Stomach smooth muscle (tissue), 2 donors: ENCODE data around the gene MACC1.

Experiments used
- H3K27ac ChIP-seq: one replicate; pipeline ENCODE4 v1.7.0; 2013; ENCODE audit warnings: mild to moderate bottlenecking, low read length, inconsistent platforms
- H3K27me3 ChIP-seq, 2 donors: one replicate each; pipeline ENCODE4 v1.7.0; 2013; ENCODE audit warnings: low read length in 2 of 2; ENCODE audit not compliant: insufficient read depth in 2 of 2, control insufficient read depth in 1 of 2
- H3K36me3 ChIP-seq, 2 donors: one replicate each; pipeline ENCODE4 v1.7.0; 2013; ENCODE audit warnings: low read length in 2 of 2; ENCODE audit not compliant: control insufficient read depth in 2 of 2, insufficient read depth in 2 of 2
- H3K4me1 ChIP-seq: one replicate; pipeline ENCODE4 v1.7.0; 2013; ENCODE audit warnings: low read length; ENCODE audit not compliant: control insufficient read depth, insufficient read depth
- H3K4me3 ChIP-seq, 2 donors: one replicate each; pipeline ENCODE4 v1.7.0; 2013; ENCODE audit warnings: low read length in 2 of 2
- H3K9ac ChIP-seq, 2 donors: one replicate each; pipeline ENCODE4 v1.7.0; 2013; ENCODE audit warnings: low read length in 2 of 2, mild to moderate bottlenecking in 1 of 2
- H3K9me3 ChIP-seq, 2 donors: one replicate each; pipeline ENCODE4 v1.7.0; 2013; ENCODE audit warnings: low read length in 2 of 2; ENCODE audit not compliant: control insufficient read depth in 2 of 2
- donor health status: healthy.
- donor health status: Pancreatic carcinoma.

MACC1 gene

DNA sequence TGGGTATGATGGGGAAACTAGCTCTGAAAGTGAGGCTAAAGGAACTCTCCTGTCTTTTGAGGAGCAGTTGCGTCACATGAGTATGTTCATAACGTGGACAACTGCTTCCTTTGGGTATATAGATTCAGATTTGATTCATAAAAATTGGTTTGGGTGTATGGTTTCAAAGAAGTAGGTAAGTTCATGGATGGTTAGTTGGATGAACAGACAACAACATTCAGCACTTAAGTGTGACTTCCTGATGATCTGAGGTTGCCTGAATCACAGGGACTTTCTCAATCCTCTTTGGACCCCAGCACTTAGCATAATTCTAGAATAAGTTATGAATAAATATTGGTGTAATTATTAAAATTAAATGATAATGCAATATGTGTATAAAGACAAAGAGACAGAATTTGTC is 43.4 kb downstream of the MACC1 start:
- Histone ChIP-seq H3K9ac (no peak overlapping the region), H3K27me3 (no peaks in the 10 kb centered on the region), H3K4me3 (no peak overlapping the region), H3K36me3 (no peaks in the 10 kb centered on the region), H3K27ac (no peak overlapping the region), H3K4me1 (no peaks in the 10 kb centered on the region), H3K9me3 (no peaks in the 10 kb centered on the region)

DNA sequence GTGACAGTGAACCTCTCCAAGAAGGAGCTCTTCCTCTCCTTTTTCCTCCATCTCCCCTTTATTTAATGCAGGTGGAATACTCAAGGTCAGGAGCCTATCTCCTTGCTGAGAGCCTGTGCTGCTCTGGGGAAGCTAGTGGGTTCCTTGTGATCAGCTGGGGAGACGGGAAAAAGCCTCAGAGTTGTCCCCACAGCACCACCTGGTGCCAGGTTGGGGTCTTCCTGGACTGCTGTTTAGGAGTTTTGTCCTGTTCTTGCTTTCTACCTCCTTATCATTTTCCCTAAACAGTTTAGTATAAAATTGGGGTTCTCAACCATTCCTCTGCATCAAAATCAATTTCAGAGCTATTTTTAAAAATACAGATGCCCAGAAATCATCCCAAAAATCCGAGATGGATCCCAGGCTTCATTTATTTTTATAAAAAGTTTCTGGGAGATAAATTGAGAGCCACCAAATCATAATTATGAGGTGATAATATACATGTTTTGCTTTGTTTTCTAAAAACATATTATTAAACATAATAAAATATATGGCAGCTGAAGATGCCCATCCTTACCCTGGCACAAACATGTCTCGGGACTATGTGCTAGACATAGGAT is 44.3 kb downstream of the MACC1 start:
- H3K36me3 ChIP-seq = no peaks in the 10 kb centered on the region

DNA sequence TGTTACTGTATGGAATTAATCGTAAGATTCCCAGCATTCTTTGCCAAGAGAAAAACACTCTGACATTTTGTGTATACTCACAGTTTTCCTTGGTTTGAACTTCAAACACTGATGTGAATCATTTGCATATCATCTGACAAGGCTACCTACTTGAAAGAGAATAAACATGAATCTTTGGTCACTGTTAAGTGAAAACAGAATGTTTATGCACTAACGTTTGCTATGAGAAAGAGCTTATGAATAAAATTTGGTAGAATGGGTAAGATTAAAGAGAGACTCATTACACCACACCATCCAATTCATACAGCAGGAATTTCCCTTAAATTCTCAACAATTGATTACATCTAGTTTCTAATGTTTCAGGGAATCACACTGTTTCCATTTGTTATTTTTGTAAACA is 46.6 kb downstream of the MACC1 start:
- H3K9me3 ChIP-seq = no peaks in the 10 kb centered on the region
- H3K27ac ChIP-seq = no peak overlapping the region
- H3K36me3 ChIP-seq = no peaks in the 10 kb centered on the region

More for the DNA sequence above, 44.3 kb downstream of the MACC1 start:
- Histone ChIP-seq H3K9me3 (no peaks in the 10 kb centered on the region), H3K27ac (no peak overlapping the region), H3K27me3 (no peaks in the 10 kb centered on the region), H3K4me1 (no peaks in the 10 kb centered on the region), H3K9ac (no peak overlapping the region), H3K4me3 (no peak overlapping the region)

DNA sequence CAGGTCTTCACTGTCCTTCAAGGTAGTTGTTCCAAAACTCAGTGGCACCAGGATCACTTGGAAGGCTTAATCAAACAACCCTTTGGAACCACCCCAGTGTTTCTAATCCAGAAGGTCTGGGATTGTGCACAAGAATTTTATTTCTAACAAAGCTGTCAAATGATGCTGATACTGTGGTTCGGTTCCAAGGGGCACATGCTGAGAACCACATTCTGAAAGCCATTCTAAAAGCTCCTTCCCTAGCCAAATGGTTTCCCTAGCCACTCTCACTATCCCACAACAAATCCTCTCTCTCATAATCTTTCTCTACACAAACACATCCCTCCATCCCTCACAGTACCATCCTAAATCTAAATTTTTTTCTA is 52.1 kb downstream of the MACC1 start:
- Histone ChIP-seq H3K36me3 (no peaks in the 10 kb centered on the region), H3K4me1 (no peaks in the 10 kb centered on the region), H3K27me3 (no peaks in the 10 kb centered on the region), H3K27ac (no peak overlapping the region), H3K9ac (no peak overlapping the region), H3K9me3 (no peaks in the 10 kb centered on the region), H3K4me3 (no peak overlapping the region)

More for the DNA sequence above, 46.6 kb downstream of the MACC1 start:
- Histone ChIP-seq H3K4me1 (no peaks in the 10 kb centered on the region), H3K4me3 (no peak overlapping the region), H3K9ac (no peak overlapping the region), H3K27me3 (no peaks in the 10 kb centered on the region)

DNA sequence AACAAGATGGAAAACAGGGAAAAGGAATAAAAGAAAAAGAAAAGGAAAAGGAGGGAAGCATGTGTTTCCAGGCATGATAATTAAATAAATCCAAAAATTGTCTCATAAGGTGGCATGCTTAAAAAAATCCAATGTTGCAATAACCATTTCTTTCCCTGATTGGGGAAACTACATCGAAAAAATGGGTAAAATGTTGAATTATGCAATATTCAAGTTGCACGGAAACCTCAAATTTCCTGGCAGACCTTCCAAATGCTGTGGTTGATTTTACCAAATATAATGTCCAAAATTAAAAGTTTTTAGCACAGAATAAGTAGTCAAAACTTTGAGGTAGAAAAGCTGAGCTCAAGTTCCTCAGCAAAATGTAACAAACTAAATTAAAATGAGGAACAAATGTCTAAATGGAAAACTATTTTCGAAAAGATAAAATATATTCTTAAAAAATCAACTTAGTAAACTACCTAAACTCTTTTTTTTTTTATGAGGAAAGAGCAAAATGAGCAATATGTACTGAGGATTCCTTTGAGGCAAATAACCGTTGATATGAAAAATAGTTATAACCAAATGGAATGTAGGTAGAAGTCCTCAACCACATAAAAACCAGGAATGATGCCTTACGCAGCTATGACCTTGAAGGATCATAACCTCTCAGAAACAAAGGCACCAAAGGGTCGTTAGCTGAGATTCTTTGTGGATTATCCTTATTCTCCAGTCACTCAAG is 52.6 kb downstream of the MACC1 start:
- Histone ChIP-seq H3K9ac (no peak overlapping the region), H3K9me3 (no peaks in the 10 kb centered on the region), H3K4me1 (no peaks in the 10 kb centered on the region), H3K4me3 (no peak overlapping the region), H3K27ac (no peak overlapping the region), H3K36me3 (no peaks in the 10 kb centered on the region), H3K27me3 (no peaks in the 10 kb centered on the region)

DNA sequence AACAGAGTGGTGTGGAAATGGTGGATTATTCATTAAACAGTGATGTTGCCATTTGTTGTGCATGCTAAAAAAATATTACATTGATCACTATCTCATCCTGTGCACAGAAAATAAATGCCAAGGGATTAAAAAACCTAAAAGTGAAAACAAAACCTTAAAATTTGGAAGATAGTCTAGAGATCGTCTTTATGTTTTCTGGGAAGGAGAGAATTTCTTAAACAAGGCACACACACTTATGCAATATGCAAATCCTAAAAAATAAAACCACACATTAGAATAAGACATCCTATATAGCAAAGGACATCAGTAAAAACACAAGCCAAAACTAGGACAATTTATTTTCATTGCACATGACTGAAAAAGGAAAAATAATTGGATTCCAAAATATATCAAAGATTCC is 54.5 kb downstream of the MACC1 start:
- H3K36me3 ChIP-seq = no peaks in the 10 kb centered on the region
- no peak overlapping the region for H3K4me3 ChIP-seq
- no peaks in the 10 kb centered on the region for H3K27me3 ChIP-seq
- no peak overlapping the region for H3K27ac ChIP-seq
- no peaks in the 10 kb centered on the region for H3K4me1 ChIP-seq
- no peak overlapping the region for H3K9ac ChIP-seq
- H3K9me3 ChIP-seq = no peaks in the 10 kb centered on the region

DNA sequence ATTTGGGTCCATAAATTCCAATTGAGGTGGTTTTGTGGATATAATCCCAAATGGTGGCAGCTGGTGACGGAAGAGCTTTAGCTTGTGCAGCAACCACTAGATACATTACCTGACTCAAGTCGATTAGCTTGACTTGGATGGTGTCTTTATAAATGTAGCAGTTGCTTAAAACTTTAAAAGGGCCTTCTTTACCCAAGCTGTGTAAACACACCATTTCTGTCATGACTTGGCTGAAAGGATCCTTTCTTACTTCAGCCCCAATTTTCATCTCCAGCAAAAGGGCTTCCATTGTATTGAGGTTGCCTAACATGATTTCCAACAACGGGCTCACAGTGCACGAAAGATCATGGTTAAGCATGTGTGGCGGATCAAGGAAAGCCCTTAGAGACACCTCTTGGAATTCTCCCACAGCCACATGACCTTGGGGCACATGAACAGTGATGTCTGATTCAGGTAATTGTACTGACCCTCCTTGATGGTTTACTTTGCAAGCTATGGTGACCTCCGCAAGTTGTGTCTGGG is 57.9 kb downstream of the MACC1 start:
- no peaks in the 10 kb centered on the region for H3K27me3 ChIP-seq
- no peaks in the 10 kb centered on the region for H3K4me1 ChIP-seq
- H3K9ac ChIP-seq = no peak overlapping the region
- H3K36me3 ChIP-seq = no peaks in the 10 kb centered on the region
- H3K4me3 ChIP-seq = no peak overlapping the region
- H3K9me3 ChIP-seq = no peaks in the 10 kb centered on the region
- no peak overlapping the region for H3K27ac ChIP-seq

DNA sequence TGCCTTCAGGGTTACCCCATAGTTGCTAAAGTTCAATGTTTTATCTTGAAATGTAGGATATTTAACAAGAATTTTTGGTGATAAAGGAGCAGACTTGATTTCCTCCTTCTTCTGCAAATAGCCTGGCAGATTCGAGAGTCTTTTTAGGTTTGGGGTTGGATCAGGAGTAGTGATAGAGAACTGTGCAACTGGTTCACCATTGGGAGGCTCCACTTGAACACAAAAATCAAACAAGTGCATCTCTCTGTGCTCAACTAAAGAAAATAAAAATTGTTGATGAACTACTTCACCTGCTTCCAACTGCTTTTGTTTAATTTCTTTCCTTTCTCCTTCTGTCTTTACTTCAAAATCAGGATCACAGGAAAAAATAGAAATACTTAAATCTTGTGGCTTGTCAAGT is 58.5 kb downstream of the MACC1 start:
- no peaks in the 10 kb centered on the region for H3K4me1 ChIP-seq
- H3K4me3 ChIP-seq = no peak overlapping the region
- no peak overlapping the region for H3K9ac ChIP-seq
- H3K9me3 ChIP-seq = no peaks in the 10 kb centered on the region
- no peaks in the 10 kb centered on the region for H3K27me3 ChIP-seq
- H3K36me3 ChIP-seq = no peaks in the 10 kb centered on the region
- no peak overlapping the region for H3K27ac ChIP-seq

DNA sequence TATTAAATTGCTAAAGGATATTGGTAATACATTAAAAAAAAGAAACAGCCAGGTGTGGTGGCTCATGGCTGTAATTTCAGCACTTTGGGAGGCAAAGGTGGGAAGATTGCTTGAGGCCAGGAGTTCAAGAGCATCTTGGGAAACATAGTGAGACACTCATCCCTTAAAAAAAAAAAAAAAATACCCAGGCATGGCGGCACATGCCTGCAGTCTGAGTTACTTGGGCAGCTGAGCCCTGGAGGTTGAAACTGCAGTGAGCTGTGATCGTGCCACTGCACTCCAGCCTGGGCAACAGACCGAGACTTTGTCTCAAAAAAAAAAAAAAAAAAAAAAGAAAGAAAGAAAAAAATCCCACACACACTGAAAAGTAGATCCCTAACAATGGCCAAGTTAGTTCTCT is 59.7 kb downstream of the MACC1 start:
- no peaks in the 10 kb centered on the region for H3K36me3 ChIP-seq
- H3K9ac ChIP-seq = no peak overlapping the region
- peaks cover 2% of the 10 kb centered on the region for H3K4me1 ChIP-seq
- H3K27me3 ChIP-seq = no peaks in the 10 kb centered on the region
- H3K27ac ChIP-seq = no peak overlapping the region
- H3K9me3 ChIP-seq = no peaks in the 10 kb centered on the region
- no peak overlapping the region for H3K4me3 ChIP-seq

DNA sequence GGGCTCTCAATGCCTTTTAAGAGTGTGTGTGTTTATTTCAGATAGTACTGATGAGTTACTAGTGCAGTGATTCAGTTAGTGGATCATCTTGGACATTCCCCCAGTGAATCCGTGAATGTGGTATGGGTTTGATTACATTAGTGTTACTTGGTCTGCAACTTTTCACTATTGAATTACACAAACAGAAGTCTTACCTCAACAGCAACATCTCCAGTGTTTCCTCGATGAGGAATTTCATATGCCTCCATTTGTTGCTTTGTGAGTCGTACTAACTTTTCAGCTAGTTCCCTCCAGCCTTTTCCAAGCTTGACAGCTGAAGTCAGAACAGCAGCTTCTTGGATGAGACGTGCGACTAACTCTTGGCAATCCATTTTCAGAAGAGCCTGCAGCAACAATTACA is 63.2 kb downstream of the MACC1 start:
- H3K9ac ChIP-seq = no peak overlapping the region
- H3K36me3 ChIP-seq = no peaks in the 10 kb centered on the region
- no peak overlapping the region for H3K4me3 ChIP-seq
- peak overlapping the region; percentile 3 for H3K27ac ChIP-seq
- peaks cover 8% of the 10 kb centered on the region for H3K4me1 ChIP-seq
- H3K9me3 ChIP-seq = no peaks in the 10 kb centered on the region
- no peaks in the 10 kb centered on the region for H3K27me3 ChIP-seq

DNA sequence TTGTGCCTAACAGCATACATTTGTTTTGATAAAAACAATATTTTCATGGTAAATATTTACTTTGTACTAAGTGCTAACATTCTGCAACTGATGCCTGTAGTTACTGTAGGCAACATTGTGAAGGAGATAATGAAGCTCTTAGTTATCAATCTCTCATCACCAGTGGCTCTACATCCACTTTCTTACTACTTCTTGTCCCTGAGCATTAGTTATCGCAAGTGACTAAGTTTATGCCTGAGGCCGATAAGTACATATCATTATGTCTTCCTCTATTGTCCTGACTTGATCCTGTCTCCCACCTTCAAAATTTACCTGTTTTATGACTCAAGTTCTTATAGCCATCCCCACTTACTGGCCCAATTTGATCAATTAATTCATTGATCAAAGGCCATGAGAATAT is 63.6 kb downstream of the MACC1 start:
- H3K27me3 ChIP-seq = no peaks in the 10 kb centered on the region
- peak overlapping the region; percentile 3 for H3K27ac ChIP-seq
- no peaks in the 10 kb centered on the region for H3K9me3 ChIP-seq
- no peak overlapping the region for H3K4me3 ChIP-seq
- no peaks in the 10 kb centered on the region for H3K36me3 ChIP-seq
- H3K4me1 ChIP-seq = peaks cover 8% of the 10 kb centered on the region
- no peak overlapping the region for H3K9ac ChIP-seq
